ENCODE data around the gene AKAP8L. TPM values are rescaled to one million over a fixed set of nuclear protein-coding genes. Genes with fewer than 3 reads are reported as not detected.

AKAP8L gene
- total and polyA plus RNA-seq, 2 donors (not counting 1 experiment from before 2014, with no cell fraction given), result 184 to 211 TPM

GRCh38 chr19:15466851-15467733 lies 48.3 kb upstream of the AKAP8L start:
- H3K4me1 ChIP-seq (ENCODE audit: control insufficient read depth in 2 of 2, insufficient read depth in 2 of 2, low read length in 2 of 2), result peaks cover 41 to 53% of the 10 kb centered on the region in 2 donors
- Mint-ChIP-seq H3K9me3 (ENCODE audit: insufficient read depth) (no peaks in the 10 kb centered on the region), H3K4me1 (peaks cover 48% of the 10 kb centered on the region), H3K27ac (peak overlapping the region; percentile 68), H3K27me3 (peaks cover 19% of the 10 kb centered on the region), H3K4me3 (peak overlapping the region; percentile 47)
- H3K79me2 ChIP-seq (ENCODE audit: control insufficient read depth, insufficient read depth, low read length), result peaks cover 53% of the 10 kb centered on the region
- DNase-seq, result no peak
- no peak overlapping the region for H3K9ac ChIP-seq (ENCODE audit: low read length)
- WGBS (ENCODE audit: insufficient coverage), result 15% methylated on average over 5 of the region's 8 CpGs
- H2AFZ ChIP-seq (ENCODE audit: insufficient read depth, low read depth, low read length, poor library complexity, severe bottlenecking), result no peak overlapping the region
- no peak overlapping the region for H3K27ac ChIP-seq (ENCODE audit: low read length in 2 of 2)
- H3K27me3 ChIP-seq (replicated peaks in 1 of 4; ENCODE audit: control extremely low read depth in 1 of 4, control insufficient read depth in 3 of 4, insufficient read depth in 4 of 4, low read length in 3 of 4), result peaks cover 0 to 24% (median 8%) of the 10 kb centered on the region in 4 experiments
- TF ChIP-seq EZH2 (IDR thresholded peaks at IDR 0.05; ENCODE audit: borderline replicate concordance, insufficient read depth, low read depth, low read length, poor library complexity, severe bottlenecking) (no peak), CTCF (IDR thresholded peaks at IDR 0.05) (no peak)
- peaks cover 0 to 8% (median 0%) of the 10 kb centered on the region in 3 donors for H3K9me3 ChIP-seq (ENCODE audit: control extremely low read depth in 1 of 3, control insufficient read depth in 2 of 3, insufficient read depth in 1 of 3, low read length in 2 of 3)
- H3K36me3 ChIP-seq (replicated peaks in 1 of 2; ENCODE audit: control extremely low read depth in 1 of 2, control insufficient read depth in 1 of 2, extremely low read depth in 1 of 2, insufficient read depth in 2 of 2, low read length in 1 of 2), result peaks cover 0 to 2% of the 10 kb centered on the region in 2 experiments
- H3K4me3 ChIP-seq (ENCODE audit: control extremely low read depth in 1 of 5, extremely low read depth in 1 of 5, insufficient read depth in 1 of 5, low read depth in 2 of 5, low read length in 4 of 5), result no peak overlapping the region
- ATAC-seq (ENCODE audit: low read depth), result no peak
- intact Hi-C loops (cut with micrococcal nuclease), result no loop called here
- ChIA-PET CTCF (interaction anchor here (0.6 to 2.3 kb wide), 5 partner anchors 17 to 95 kb away, joined by 3 to 10 read pairs (median 3); partner anchors contain the start of genes AKAP8L and WIZ), POLR2A (interaction anchor here (0.7 kb wide), 2 partner anchors 44 to 93 kb away, joined by 4 read pairs; no protein-coding TSS in a partner anchor)
- peak overlapping the region; percentile 25 for H3K4me2 ChIP-seq (replicated peaks; ENCODE audit: low read depth, low read length, poor library complexity, severe bottlenecking)
- peaks cover 9% of the 10 kb centered on the region for H4K20me1 ChIP-seq (ENCODE audit: control insufficient read depth, insufficient read depth, low read length, poor library complexity, severe bottlenecking)
